Measurements from ENCODE around the gene PRCC. TPM values are rescaled to one million over a fixed set of nuclear protein-coding genes. Genes with fewer than 3 reads are reported as not detected.

The PRCC gene
- total and polyA plus RNA-seq, 2 of the 13 experiments (the other 11 are each of a cell fraction or from before 2014, with no cell fraction given) = 24.2 to 40.5 TPM

- no peak for TF ChIP-seq ZNF562 (CRISPR knock-in tag; IDR thresholded peaks at IDR 0.05; ENCODE audit: borderline replicate concordance)
- TF ChIP-seq KLF11 (CRISPR knock-in tag; IDR thresholded peaks at IDR 0.05) = peak; percentile 37; the same call in 1 of the 2 replicates
- no peak for TF ChIP-seq BATF2 (CRISPR knock-in tag; IDR thresholded peaks at IDR 0.05)
- TF ChIP-seq POGK (CRISPR knock-in tag; conservative IDR thresholded peaks at IDR 0.05) = peak; percentile 63
- no peak for TF ChIP-seq ZNF772 (CRISPR knock-in tag; IDR thresholded peaks at IDR 0.05)
- no peak for TF ChIP-seq TEAD3 (CRISPR knock-in tag; optimal IDR thresholded peaks at IDR 0.05; ENCODE audit: borderline replicate concordance)
- TF ChIP-seq MAFF (IDR thresholded peaks at IDR 0.05; ENCODE audit: low read depth, low read length) = peak; percentile 11; the same call in 1 of the 2 replicates
- TF ChIP-seq MBNL3 (CRISPR knock-in tag; conservative IDR thresholded peaks at IDR 0.05) = no peak
- no peak for TF ChIP-seq ZNF749 (CRISPR knock-in tag; IDR thresholded peaks at IDR 0.05; ENCODE audit: borderline replicate concordance)
- TF ChIP-seq ZNF441 (CRISPR knock-in tag; IDR thresholded peaks at IDR 0.05; ENCODE audit: borderline replicate concordance) = no peak; the same call in 1 of the 2 replicates
- TF ChIP-seq ZNF543 (CRISPR knock-in tag; IDR thresholded peaks at IDR 0.05) = no peak
- no peak for TF ChIP-seq SETDB1 (CRISPR knock-in tag; IDR thresholded peaks at IDR 0.05; ENCODE audit: borderline replicate concordance)
- peak; percentile 79; the same call in 1 of the 2 replicates for TF ChIP-seq ZNF552 (CRISPR knock-in tag; IDR thresholded peaks at IDR 0.05; ENCODE audit: borderline replicate concordance)
- peak; percentile 53; the same call in 1 of the 2 replicates for TF ChIP-seq ZNF598 (CRISPR knock-in tag; IDR thresholded peaks at IDR 0.05; ENCODE audit: borderline replicate concordance)
- peak; percentile 81 for TF ChIP-seq ELF4 (CRISPR knock-in tag; IDR thresholded peaks at IDR 0.05; ENCODE audit: borderline replicate concordance)
- no peak for TF ChIP-seq MTA1 (CRISPR knock-in tag; IDR thresholded peaks at IDR 0.05; ENCODE audit: borderline replicate concordance)
- TF ChIP-seq SAFB2 (CRISPR knock-in tag; IDR thresholded peaks at IDR 0.05; ENCODE audit: borderline replicate concordance, low read depth) = peak; percentile 52; the same call in 1 of the 2 replicates
- TF ChIP-seq PAWR (CRISPR knock-in tag; IDR thresholded peaks at IDR 0.05; ENCODE audit: borderline replicate concordance) = no peak
- peak; percentile 57; the same call in 1 of the 2 replicates for TF ChIP-seq PITX1 (CRISPR knock-in tag; IDR thresholded peaks at IDR 0.05)
- no peak; the same call in none of the 2 replicates for TF ChIP-seq THRA (CRISPR knock-in tag; IDR thresholded peaks at IDR 0.05; ENCODE audit: borderline replicate concordance)
- TF ChIP-seq FOXK1 (CRISPR knock-in tag; IDR thresholded peaks at IDR 0.05; ENCODE audit: borderline replicate concordance, low read depth) = peak; percentile 82; the same call in 1 of the 2 replicates
- TF ChIP-seq ZNF891 (CRISPR knock-in tag; IDR thresholded peaks at IDR 0.05) = peak; percentile 51; the same call in 1 of the 2 replicates
- TF ChIP-seq SOX6 (IDR thresholded peaks at IDR 0.05) = no peak
- peak; percentile 51; the same call in 1 of the 2 replicates for TF ChIP-seq SOX6 (CRISPR knock-in tag; IDR thresholded peaks at IDR 0.05)
- no peak for TF ChIP-seq HMGA1 (CRISPR knock-in tag; conservative IDR thresholded peaks at IDR 0.05)
- TF ChIP-seq HOXA9 (CRISPR knock-in tag; IDR thresholded peaks at IDR 0.05; ENCODE audit: borderline replicate concordance) = 0 out of 2 replicates have a peak, but pooled peaks have one; percentile 68
- peak; percentile 57 for TF ChIP-seq NFYB (CRISPR knock-in tag; IDR thresholded peaks at IDR 0.05)
Measured at GRCh38 chr1:156767101-156767878, at the start of gene PRCC (continued).
